Measurements from ENCODE around the gene EPHA6.

EPHA6 gene

GRCh38 chr3:97070302-97070701 lies 255.9 kb downstream of the EPHA6 start:
- POLR2A ChIA-PET = no interaction called here
- CTCF ChIA-PET = no interaction called here
- no peak for DNase-seq (ENCODE audit: extremely low spot score)
- TF ChIP-seq TARDBP (IDR thresholded peaks at IDR 0.05) (no peak), SUZ12 (IDR thresholded peaks at IDR 0.05) (no peak), FOXK2 (IDR thresholded peaks at IDR 0.05) (no peak), FOXA1 (IDR thresholded peaks at IDR 0.05) (no peak), SP1 (IDR thresholded peaks at IDR 0.05) (no peak), FOXM1 (IDR thresholded peaks at IDR 0.05; ENCODE audit: borderline replicate concordance) (no peak), LEF1 (IDR thresholded peaks at IDR 0.05; ENCODE audit: borderline replicate concordance) (no peak), ARNT (IDR thresholded peaks at IDR 0.05) (no peak), NFRKB (IDR thresholded peaks at IDR 0.05) (no peak), ZNF384 (IDR thresholded peaks at IDR 0.05) (no peak)

GRCh38 chr3:97074546-97074945 lies 260.2 kb downstream of the EPHA6 start:
- DNase-seq (ENCODE audit: extremely low spot score) = no peak
- POLR2A ChIA-PET = no interaction called here
- CTCF ChIA-PET = no interaction called here
- no peak for TF ChIP-seq SUZ12 (IDR thresholded peaks at IDR 0.05)
- no peak for TF ChIP-seq TARDBP (IDR thresholded peaks at IDR 0.05)
- TF ChIP-seq ELF4 (IDR thresholded peaks at IDR 0.05) = no peak
- no peak for TF ChIP-seq BHLHE40 (IDR thresholded peaks at IDR 0.05; ENCODE audit: borderline replicate concordance)

- POLR2A ChIA-PET = no interaction called here
- DNase-seq (ENCODE audit: extremely low spot score) = no peak
- TF ChIP-seq L3MBTL2 (conservative IDR thresholded peaks at IDR 0.05) (no peak), LEF1 (IDR thresholded peaks at IDR 0.05; ENCODE audit: borderline replicate concordance) (no peak), HDGF (IDR thresholded peaks at IDR 0.05; ENCODE audit: borderline replicate concordance) (no peak), NFRKB (IDR thresholded peaks at IDR 0.05) (no peak), PKNOX1 (IDR thresholded peaks at IDR 0.05) (no peak), SP1 (IDR thresholded peaks at IDR 0.05) (no peak), CTBP1 (IDR thresholded peaks at IDR 0.05; ENCODE audit: borderline replicate concordance) (no peak), ELF4 (IDR thresholded peaks at IDR 0.05) (no peak), FOXA1 (IDR thresholded peaks at IDR 0.05) (no peak), SUZ12 (IDR thresholded peaks at IDR 0.05) (no peak), FOXM1 (IDR thresholded peaks at IDR 0.05; ENCODE audit: borderline replicate concordance) (no peak), BHLHE40 (IDR thresholded peaks at IDR 0.05; ENCODE audit: borderline replicate concordance) (no peak)
- CTCF ChIA-PET = no interaction called here
Measured at GRCh38 chr3:97076673-97077072, 262.3 kb downstream of the EPHA6 start.

GRCh38 chr3:97089621-97090020 lies 275.2 kb downstream of the EPHA6 start:
- no peak for TF ChIP-seq ARNT (IDR thresholded peaks at IDR 0.05)
- TF ChIP-seq SP1 (IDR thresholded peaks at IDR 0.05) = no peak
- no peak for TF ChIP-seq FOXA1 (IDR thresholded peaks at IDR 0.05)
- TF ChIP-seq ELF4 (IDR thresholded peaks at IDR 0.05) = no peak
- TF ChIP-seq NFRKB (IDR thresholded peaks at IDR 0.05) = no peak
- TF ChIP-seq ZNF384 (IDR thresholded peaks at IDR 0.05) = no peak
- no peak for TF ChIP-seq TARDBP (IDR thresholded peaks at IDR 0.05)
- POLR2A ChIA-PET = no interaction called here
- CTCF ChIA-PET = no interaction called here
- peak; percentile 5 for DNase-seq (ENCODE audit: extremely low spot score)

GRCh38 chr3:97102641-97103040 lies 288.2 kb downstream of the EPHA6 start:
- POLR2A ChIA-PET = no interaction called here
- no peak for TF ChIP-seq SP1 (IDR thresholded peaks at IDR 0.05)
- TF ChIP-seq LEF1 (IDR thresholded peaks at IDR 0.05; ENCODE audit: borderline replicate concordance) = no peak
- TF ChIP-seq PKNOX1 (IDR thresholded peaks at IDR 0.05) = no peak
- no peak for TF ChIP-seq L3MBTL2 (conservative IDR thresholded peaks at IDR 0.05)
- CTCF ChIA-PET = no interaction called here
- no peak for DNase-seq (ENCODE audit: extremely low spot score)

GRCh38 chr3:97105989-97106651 lies 291.7 kb downstream of the EPHA6 start:
- CTCF ChIA-PET = no interaction called here
- POLR2A ChIA-PET = no interaction called here
- TF ChIP-seq LEF1 (IDR thresholded peaks at IDR 0.05; ENCODE audit: borderline replicate concordance) (no peak), SUZ12 (IDR thresholded peaks at IDR 0.05) (no peak), NFRKB (IDR thresholded peaks at IDR 0.05) (no peak)
- DNase-seq (ENCODE audit: extremely low spot score) = no peak

- TF ChIP-seq BHLHE40 (IDR thresholded peaks at IDR 0.05; ENCODE audit: borderline replicate concordance) (no peak), FOXA1 (IDR thresholded peaks at IDR 0.05) (no peak), FOXK2 (IDR thresholded peaks at IDR 0.05) (no peak), TARDBP (IDR thresholded peaks at IDR 0.05) (no peak), ELF4 (IDR thresholded peaks at IDR 0.05) (no peak), CTBP1 (IDR thresholded peaks at IDR 0.05; ENCODE audit: borderline replicate concordance) (no peak), PKNOX1 (IDR thresholded peaks at IDR 0.05) (no peak), SUZ12 (IDR thresholded peaks at IDR 0.05) (no peak)
- POLR2A ChIA-PET = no interaction called here
- CTCF ChIA-PET = no interaction called here
- DNase-seq (ENCODE audit: extremely low spot score) = no peak
Measured at GRCh38 chr3:97106652-97106989, 292.2 kb downstream of the EPHA6 start.

Data from HEK293T (cell line).